Measurements from ENCODE around the gene SVIL. TPM values are rescaled to one million over a fixed set of nuclear protein-coding genes. Genes with fewer than 3 reads are reported as not detected.
"Not testable (repeated sequence)": the region's sequence is repeated elsewhere in the genome, so short reads cannot be mapped to it uniquely, and the experiment has no call there.

The SVIL gene
- total RNA-seq, 2 donors from 2014 or later = 39.5 to 46.4 TPM

GRCh38 chr10:29598851-29599311, 35.9 kb downstream of the SVIL start:
- H3K4me1 Mint-ChIP-seq = peaks cover 18% of the 10 kb centered on the region

DNA sequence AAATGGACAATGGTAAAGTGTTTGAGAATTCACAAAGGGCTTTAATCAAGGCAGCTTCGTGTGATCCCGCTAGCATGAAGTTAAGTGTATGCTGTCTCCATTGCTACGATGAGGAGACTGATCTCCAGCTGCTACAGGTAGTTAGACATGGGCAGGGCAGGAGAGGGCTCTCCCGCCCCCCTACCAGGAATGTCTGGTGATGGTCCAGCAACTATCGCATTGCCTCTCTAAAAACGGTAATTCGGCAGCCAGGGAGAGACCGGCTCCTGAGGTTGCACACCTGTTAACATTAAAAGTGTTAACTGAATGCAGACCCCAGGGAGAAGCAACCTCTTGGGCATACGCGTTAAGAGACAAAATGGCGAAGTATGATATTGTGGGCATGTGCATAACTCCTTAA, 37.9 kb downstream of the SVIL start:
- ATAC-seq = no peak
- H3K9me3 ChIP-seq (ENCODE audit: control insufficient read depth, low read length, poor library complexity, severe bottlenecking) = no peaks in the 10 kb centered on the region
- H3K27ac Mint-ChIP-seq = peak overlapping the region; percentile 79

More at GRCh38 chr10:29598851-29599311, 35.9 kb downstream of the SVIL start:
- ATAC-seq = no peak
- no peak overlapping the region for H3K4me3 Mint-ChIP-seq
- H3K36me3 Mint-ChIP-seq (ENCODE audit: low read depth) = no peaks in the 10 kb centered on the region
- no peak for DNase-seq
- no peak overlapping the region for H3K27ac Mint-ChIP-seq
- H3K9me3 ChIP-seq (ENCODE audit: control insufficient read depth, low read length, poor library complexity, severe bottlenecking) = no peaks in the 10 kb centered on the region
- no peaks in the 10 kb centered on the region for H3K27me3 Mint-ChIP-seq

DNA sequence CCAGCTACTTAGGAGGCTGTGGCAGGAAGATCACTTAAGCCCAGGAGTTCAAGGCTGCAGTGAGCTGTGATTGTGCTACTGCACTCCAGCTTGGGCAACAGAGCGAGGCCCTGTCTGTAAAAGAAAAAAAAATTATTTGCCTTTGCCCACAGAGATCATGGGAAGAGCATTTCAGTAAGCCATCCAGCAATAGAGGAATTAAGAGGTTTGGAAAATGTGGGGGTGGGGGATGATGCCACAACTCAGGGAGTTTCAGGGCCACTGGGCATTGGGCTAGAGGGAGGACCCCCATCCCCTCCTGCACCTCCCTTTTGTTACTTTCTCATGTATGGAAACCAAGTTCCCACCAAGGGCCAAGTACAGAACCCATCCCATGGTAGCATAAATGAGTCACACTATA, 38.4 kb downstream of the SVIL start:
- H3K9me3 ChIP-seq (ENCODE audit: control insufficient read depth, low read length, poor library complexity, severe bottlenecking) = no peaks in the 10 kb centered on the region
- no peaks in the 10 kb centered on the region for H3K36me3 Mint-ChIP-seq (ENCODE audit: low read depth)
- DNase-seq (no peak), ATAC-seq (no peak)
- H3K27ac Mint-ChIP-seq = peak overlapping the region; percentile 79
- H3K4me3 Mint-ChIP-seq = no peak overlapping the region
- no peaks in the 10 kb centered on the region for H3K27me3 Mint-ChIP-seq
- peaks cover 18% of the 10 kb centered on the region for H3K4me1 Mint-ChIP-seq

More for the DNA sequence above, 37.9 kb downstream of the SVIL start:
- DNase-seq = no peak
- Mint-ChIP-seq H3K36me3 (ENCODE audit: low read depth) (no peaks in the 10 kb centered on the region), H3K4me1 (peaks cover 20% of the 10 kb centered on the region), H3K27me3 (no peaks in the 10 kb centered on the region), H3K4me3 (no peak overlapping the region)

- no peaks in the 10 kb centered on the region for H3K36me3 Mint-ChIP-seq (ENCODE audit: low read depth)
- DNase-seq = no peak
- H3K27ac Mint-ChIP-seq = peak overlapping the region; percentile 79
- H3K9me3 ChIP-seq (ENCODE audit: control insufficient read depth, low read length, poor library complexity, severe bottlenecking) = no peaks in the 10 kb centered on the region
- H3K27me3 Mint-ChIP-seq = no peaks in the 10 kb centered on the region
- no peak overlapping the region for H3K4me3 Mint-ChIP-seq
- no peak for ATAC-seq
- H3K4me1 Mint-ChIP-seq = peaks cover 16% of the 10 kb centered on the region
These were observed 39.0 kb downstream of the SVIL start for GRCh38 chr10:29595636-29596225.

GRCh38 chr10:29595146-29595545, 39.6 kb downstream of the SVIL start:
- H3K36me3 Mint-ChIP-seq (ENCODE audit: low read depth) = no peaks in the 10 kb centered on the region
- no peaks in the 10 kb centered on the region for H3K27me3 Mint-ChIP-seq
- H3K4me3 Mint-ChIP-seq = no peak overlapping the region
- no peaks in the 10 kb centered on the region for H3K9me3 ChIP-seq (ENCODE audit: control insufficient read depth, low read length, poor library complexity, severe bottlenecking)
- H3K4me1 Mint-ChIP-seq = peaks cover 22% of the 10 kb centered on the region
- H3K27ac Mint-ChIP-seq = peak overlapping the region; percentile 60
- no peak for DNase-seq
- ATAC-seq = no peak

DNA sequence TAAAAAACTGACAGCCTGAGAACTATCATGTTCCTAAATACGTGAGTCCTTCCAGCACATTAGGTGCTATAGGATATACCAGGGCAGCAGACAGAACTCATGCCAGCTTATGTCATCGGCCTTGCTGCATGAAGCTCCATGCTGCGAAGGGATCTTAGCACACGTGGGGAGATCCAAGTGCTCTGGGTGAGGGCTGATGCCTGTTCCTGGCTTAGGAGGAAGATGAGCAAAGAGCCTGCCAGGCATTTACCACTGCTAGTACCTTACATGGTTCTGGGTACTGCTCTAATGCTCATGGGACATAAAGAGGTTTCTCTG, 43.2 kb downstream of the SVIL start:
- H3K27ac Mint-ChIP-seq = peak overlapping the region; percentile 66
- no peaks in the 10 kb centered on the region for H3K36me3 Mint-ChIP-seq (ENCODE audit: low read depth)
- H3K4me3 Mint-ChIP-seq = no peak overlapping the region
- ATAC-seq = no peak
- H3K9me3 ChIP-seq (ENCODE audit: control insufficient read depth, low read length, poor library complexity, severe bottlenecking) = no peaks in the 10 kb centered on the region
- DNase-seq = no peak
- H3K4me1 Mint-ChIP-seq = peaks cover 18% of the 10 kb centered on the region
- H3K27me3 Mint-ChIP-seq = no peaks in the 10 kb centered on the region

GRCh38 chr10:29590915-29591650, 43.7 kb downstream of the SVIL start:
- DNase-seq (no peak), ATAC-seq (peak; percentile 15)
- no peaks in the 10 kb centered on the region for H3K9me3 ChIP-seq (ENCODE audit: control insufficient read depth, low read length, poor library complexity, severe bottlenecking)
- no peaks in the 10 kb centered on the region for H3K36me3 Mint-ChIP-seq (ENCODE audit: low read depth)
- H3K27me3 Mint-ChIP-seq = no peaks in the 10 kb centered on the region
- no peak overlapping the region for H3K4me3 Mint-ChIP-seq
- H3K4me1 Mint-ChIP-seq = peaks cover 19% of the 10 kb centered on the region
- H3K27ac Mint-ChIP-seq = peak overlapping the region; percentile 66

- Mint-ChIP-seq H3K36me3 (ENCODE audit: low read depth) (peaks cover 2% of the 10 kb centered on the region), H3K4me1 (peaks cover 18% of the 10 kb centered on the region), H3K4me3 (no peak overlapping the region), H3K27ac (no peak overlapping the region), H3K27me3 (no peaks in the 10 kb centered on the region)
- no peaks in the 10 kb centered on the region for H3K9me3 ChIP-seq (ENCODE audit: control insufficient read depth, low read length, poor library complexity, severe bottlenecking)
- no peak for ATAC-seq
- no peak for DNase-seq
These were observed 45.9 kb downstream of the SVIL start for GRCh38 chr10:29588629-29589421.

DNA sequence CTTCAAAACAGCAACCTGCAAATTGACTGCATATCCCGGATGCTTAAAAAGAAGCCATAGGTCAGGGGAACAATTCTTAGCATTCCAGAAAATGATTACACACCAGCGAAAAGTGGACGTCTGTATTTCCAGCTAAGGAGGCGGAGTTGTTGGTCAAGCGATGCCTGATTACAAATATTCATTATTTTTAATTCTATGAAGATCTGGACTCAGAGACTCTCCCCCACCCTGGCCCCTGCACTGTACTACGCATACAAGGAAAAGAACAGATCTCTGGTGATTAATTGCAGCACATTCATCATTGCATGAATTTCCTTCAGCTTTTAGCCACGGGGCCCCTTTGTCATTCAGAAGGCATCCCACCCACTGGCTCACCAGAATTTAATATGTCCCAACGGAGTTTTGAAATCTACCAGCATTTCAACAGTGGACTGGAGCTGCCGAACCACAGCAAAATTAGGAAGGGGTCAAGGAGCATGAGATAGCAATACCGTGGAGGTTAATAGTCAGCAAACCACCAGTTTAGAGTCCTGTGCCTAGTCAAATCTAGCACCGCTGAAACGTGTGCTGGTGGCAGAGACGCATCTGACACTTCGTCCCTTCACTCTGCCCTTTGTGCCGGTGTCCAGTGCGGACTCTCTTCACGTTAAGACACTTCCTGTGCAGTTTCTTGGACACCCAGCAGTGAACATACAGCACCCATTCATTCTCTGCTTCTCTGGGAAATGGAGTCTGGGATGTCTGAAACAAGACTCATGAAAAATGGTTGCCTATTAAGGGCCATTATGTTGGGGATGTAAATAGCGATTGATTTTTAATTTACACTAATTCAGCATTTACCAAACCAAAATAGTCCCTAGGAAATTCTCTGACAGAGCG, 46.8 kb downstream of the SVIL start:
- not testable (repeated sequence) for ATAC-seq, H3K27ac Mint-ChIP-seq

GRCh38 chr10:29587102-29587749, 47.5 kb downstream of the SVIL start:
- H3K4me3 Mint-ChIP-seq; ATAC-seq; H3K9me3 ChIP-seq (ENCODE audit: control insufficient read depth, low read length, poor library complexity, severe bottlenecking); H3K27ac Mint-ChIP-seq; H3K36me3 Mint-ChIP-seq (ENCODE audit: low read depth); DNase-seq; H3K27me3 Mint-ChIP-seq: not testable (repeated sequence)
- H3K4me1 Mint-ChIP-seq = peaks cover 18% of the 10 kb centered on the region

More for the DNA sequence above, 46.8 kb downstream of the SVIL start:
- not testable (repeated sequence) for H3K9me3 ChIP-seq (ENCODE audit: control insufficient read depth, low read length, poor library complexity, severe bottlenecking); DNase-seq; H3K27me3 Mint-ChIP-seq; H3K36me3 Mint-ChIP-seq (ENCODE audit: low read depth); H3K4me3 Mint-ChIP-seq
- peaks cover 18% of the 10 kb centered on the region for H3K4me1 Mint-ChIP-seq

DNA sequence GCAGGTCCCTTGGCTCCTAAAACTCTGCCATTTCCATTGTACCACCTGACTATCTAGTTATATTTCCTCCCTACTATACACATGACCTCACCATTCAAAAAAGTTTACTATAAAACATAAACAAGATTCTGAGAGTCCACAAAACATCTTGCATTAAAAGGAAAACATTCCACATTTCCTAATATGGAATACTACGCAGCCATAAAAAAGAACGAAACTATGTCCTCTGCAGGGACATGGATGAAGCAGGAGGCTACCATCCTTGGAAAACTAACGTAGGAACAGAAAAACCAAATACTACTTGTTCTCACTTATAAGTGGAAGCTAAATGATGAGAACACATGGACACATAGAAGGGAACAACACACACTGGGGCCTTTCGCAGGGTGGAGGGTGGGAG, 48.3 kb downstream of the SVIL start:
- ATAC-seq = no peak
- no peak overlapping the region for H3K27ac Mint-ChIP-seq
- peaks cover 22% of the 10 kb centered on the region for H3K4me1 Mint-ChIP-seq
- H3K4me3 Mint-ChIP-seq = no peak overlapping the region
- DNase-seq = no peak
- no peaks in the 10 kb centered on the region for H3K9me3 ChIP-seq (ENCODE audit: control insufficient read depth, low read length, poor library complexity, severe bottlenecking)
- H3K36me3 Mint-ChIP-seq (ENCODE audit: low read depth) = peaks cover 3% of the 10 kb centered on the region
- H3K27me3 Mint-ChIP-seq = no peaks in the 10 kb centered on the region

DNA sequence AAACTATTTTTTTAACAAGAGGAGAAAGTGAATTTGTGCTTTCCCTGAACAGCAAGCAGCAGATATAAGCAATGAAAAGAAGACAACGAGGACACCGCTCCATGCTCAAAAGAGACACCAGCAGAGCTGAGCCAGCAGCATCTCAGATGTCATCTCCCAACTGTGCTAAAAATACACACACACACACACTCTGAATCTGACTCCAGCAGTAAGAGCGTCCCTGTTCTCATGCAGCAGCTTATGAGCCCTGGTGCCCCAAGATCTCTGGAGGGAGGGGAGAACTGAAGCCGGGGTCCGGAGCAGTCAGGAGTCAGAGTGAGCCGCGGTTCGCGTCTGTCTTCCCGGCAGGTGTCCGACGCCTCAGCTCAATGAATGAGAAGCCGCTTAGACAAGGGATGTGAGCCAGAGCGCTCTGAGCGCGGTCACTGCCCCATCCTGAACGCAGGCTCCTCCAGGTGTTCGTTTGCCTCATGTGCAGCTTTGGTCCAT, 49.2 kb downstream of the SVIL start:
- ATAC-seq = no peak
- peaks cover 3% of the 10 kb centered on the region for H3K36me3 Mint-ChIP-seq (ENCODE audit: low read depth)
- H3K27me3 Mint-ChIP-seq = no peaks in the 10 kb centered on the region
- no peaks in the 10 kb centered on the region for H3K9me3 ChIP-seq (ENCODE audit: control insufficient read depth, low read length, poor library complexity, severe bottlenecking)
- no peak overlapping the region for H3K27ac Mint-ChIP-seq
- no peak for DNase-seq
- H3K4me3 Mint-ChIP-seq = no peak overlapping the region
- H3K4me1 Mint-ChIP-seq = peaks cover 19% of the 10 kb centered on the region
